ENCODE measurements around the gene FAM193B.
"Not testable (repeated sequence)": the region's sequence is repeated elsewhere in the genome, so short reads cannot be mapped to it uniquely, and the experiment has no call there.

Gene FAM193B

DNA sequence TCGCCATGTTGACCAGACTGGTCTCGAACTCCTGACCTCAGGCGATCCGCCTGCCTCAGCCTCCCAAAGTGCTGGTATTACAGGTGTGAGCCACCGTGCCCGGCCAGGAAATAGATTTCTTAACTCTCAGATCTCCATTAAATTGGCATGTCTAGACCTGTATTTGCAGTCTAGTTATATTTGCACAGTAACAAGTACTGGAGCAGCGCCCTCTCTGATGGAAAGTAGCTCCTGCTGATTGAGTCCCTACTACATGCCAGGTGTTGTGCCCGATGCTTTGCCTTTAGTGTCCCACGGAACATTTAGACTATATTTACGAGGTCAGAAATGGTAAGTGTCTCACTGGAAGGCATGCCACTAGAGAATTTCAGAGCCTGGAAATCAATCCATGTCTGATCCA, 21.8 kb upstream of the FAM193B start:
- DNase-seq (ENCODE audit: low read depth, low spot score) = no peak

DNA sequence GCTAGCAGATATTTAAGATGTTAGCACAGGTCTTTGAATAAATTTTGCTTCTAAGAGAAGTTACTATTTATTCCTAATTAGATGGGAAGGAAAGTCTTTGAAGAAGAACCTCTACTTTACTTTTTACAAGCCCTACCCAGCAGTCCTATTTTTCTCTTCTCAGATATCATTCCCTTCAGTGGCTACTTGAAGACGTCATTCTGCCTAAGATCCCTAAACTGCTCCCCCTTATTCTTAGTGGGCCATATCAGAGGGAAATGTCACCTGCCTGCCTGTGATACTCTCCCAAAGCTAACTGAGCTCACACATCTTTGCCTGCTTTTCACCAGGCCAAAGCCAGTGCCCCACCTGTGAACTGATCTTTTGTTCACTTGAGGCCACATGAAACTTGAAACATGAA, 21.1 kb upstream of the FAM193B start:
- no peak for DNase-seq (ENCODE audit: low read depth, low spot score)

DNA sequence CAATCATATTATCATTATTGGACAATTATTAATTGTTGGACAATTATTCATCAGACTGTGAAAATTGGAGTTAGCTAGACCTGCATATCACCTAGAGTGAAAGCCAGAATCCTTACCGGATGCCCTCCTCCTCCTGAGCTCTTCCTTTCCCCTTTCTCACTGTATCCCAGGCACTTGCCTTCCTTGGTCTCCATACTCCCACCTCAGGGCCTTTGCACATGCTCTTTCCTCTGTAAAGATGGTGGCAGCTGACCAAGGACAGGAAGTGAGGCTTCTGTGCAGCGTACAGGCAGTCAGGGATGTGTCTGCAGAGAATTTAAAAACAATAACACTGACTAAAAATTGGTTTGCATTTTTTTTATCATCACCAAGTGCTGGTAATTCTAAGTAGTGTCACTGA, 15.5 kb upstream of the FAM193B start:
- DNase-seq (ENCODE audit: low read depth, low spot score) = no peak

- no peak for DNase-seq (ENCODE audit: low read depth, low spot score)
These were observed 14.0 kb upstream of the FAM193B start for GRCh38 chr5:177568326-177568725.

GRCh38 chr5:177565046-177565445, 10.7 kb upstream of the FAM193B start:
- no peak for DNase-seq (ENCODE audit: low read depth, low spot score)

DNA sequence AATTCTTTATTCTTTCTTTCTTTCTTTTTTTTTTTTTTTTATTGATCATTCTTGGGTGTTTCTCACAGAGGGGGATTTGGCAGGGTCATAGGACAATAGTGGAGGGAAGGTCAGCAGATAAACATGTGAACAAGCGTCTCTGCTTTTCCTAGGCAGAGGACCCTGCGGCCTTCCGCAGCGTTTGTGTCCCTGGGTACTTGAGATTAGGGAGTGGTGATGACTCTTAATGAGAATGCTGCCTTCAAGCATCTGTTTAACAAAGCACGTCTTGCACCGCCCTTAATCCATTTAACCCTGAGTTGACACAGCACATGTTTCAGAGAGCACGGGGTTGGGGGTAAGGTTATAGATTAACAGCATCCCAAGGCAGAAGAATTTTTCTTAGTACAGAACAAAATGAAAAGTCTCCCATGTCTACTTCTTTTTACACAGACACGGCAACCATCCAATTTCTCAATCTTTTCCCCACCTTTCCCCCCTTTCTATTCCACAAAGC, 5.1 kb upstream of the FAM193B start:
- DNase-seq (ENCODE audit: low read depth, low spot score) = not testable (repeated sequence)

GRCh38 chr5:177557796-177558195, 3.4 kb upstream of the FAM193B start:
- DNase-seq (ENCODE audit: low read depth, low spot score) = no peak

- DNase-seq (ENCODE audit: low read depth, low spot score) = no peak
These were observed 2.8 kb upstream of the FAM193B start for GRCh38 chr5:177557041-177557647.

- DNase-seq (ENCODE audit: low read depth, low spot score) = no peak
These were observed 1.3 kb upstream of the FAM193B start for GRCh38 chr5:177555665-177556064.

GRCh38 chr5:177555228-177555627, 865 bp upstream of the FAM193B start:
- DNase-seq (ENCODE audit: low read depth, low spot score) = no peak

GRCh38 chr5:177553671-177554429, 513 bp downstream of the FAM193B start:
- DNase-seq (ENCODE audit: low read depth, low spot score) = peak; percentile 49

DNA sequence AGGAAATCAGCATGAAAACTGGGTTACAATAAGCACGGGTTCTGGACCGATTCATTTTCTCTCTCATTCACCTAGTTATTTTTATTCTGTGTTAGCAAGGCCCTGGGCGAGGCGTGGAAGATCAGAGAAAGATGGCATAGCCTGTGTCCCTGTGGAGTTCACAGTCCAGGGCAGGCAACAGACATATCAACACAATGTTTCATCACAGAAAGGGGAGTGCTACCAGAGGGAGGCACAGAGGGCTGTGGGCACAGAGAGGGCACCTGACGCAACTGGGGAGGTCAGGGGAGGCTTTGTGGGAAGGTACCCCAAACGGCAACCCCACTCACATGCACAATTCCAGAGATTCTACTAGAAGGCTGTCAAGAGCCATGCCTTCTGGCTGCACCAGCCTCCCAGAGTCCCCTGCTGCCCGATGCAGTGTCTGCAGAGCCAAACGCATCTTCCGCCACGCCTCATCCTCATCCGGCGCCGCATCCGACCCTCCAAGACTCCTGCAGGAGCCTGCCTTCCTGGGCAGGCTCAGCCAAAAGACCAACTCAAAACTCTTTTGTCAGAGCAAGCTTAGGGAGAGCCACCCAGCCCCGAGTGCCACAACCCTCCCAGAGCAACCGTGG, 1.4 kb downstream of the FAM193B start:
- peak; percentile 35 for DNase-seq (ENCODE audit: low read depth, low spot score)

DNA sequence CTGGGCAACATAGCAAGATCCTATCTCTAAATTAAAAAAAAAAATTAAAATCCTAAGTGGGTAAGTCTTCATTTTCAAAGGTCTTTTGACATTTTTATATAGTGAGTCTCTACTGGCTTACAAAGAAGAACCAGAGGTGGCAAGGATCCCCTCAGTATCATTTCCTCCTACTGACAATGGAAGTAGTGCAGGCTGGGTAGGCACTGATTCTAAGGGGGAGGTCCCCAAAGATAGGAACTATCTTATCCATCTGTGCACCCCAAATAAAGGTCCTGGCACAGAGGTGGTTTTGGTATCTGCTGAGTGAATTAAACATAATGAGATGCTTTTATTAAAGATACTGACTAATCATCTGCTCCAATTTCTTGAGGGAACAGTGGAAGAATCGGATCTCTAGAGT, 4.2 kb downstream of the FAM193B start:
- DNase-seq (ENCODE audit: low read depth, low spot score) = no peak

- DNase-seq (ENCODE audit: low read depth, low spot score) = no peak
These were observed 5.9 kb downstream of the FAM193B start for GRCh38 chr5:177548495-177548894.

DNA sequence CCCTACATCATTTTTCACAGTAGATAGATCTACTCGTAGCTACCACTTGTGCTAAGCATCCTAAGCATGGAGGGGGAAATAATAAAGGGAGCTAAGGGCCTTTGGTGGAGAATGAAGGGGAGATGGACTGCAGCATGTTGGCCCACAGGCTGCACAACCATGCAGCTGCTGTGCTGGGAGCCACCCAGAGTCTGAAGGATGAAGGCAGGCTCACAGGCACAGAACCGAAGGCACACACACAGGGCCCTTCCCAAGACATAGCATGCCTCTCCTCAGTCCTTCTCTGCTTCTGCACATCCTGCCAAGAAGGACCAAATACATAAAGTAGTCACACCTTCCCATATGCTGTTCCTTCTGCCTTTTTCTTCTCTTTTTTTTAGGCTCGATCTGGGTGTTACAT, 6.6 kb downstream of the FAM193B start:
- DNase-seq (ENCODE audit: low read depth, low spot score) = no peak

- DNase-seq (ENCODE audit: low read depth, low spot score) = peak; percentile 88
These were observed 8.1 kb downstream of the FAM193B start for GRCh38 chr5:177546258-177546741.

GRCh38 chr5:177545487-177546257, 8.7 kb downstream of the FAM193B start:
- no peak for DNase-seq (ENCODE audit: low read depth, low spot score)

GRCh38 chr5:177542816-177543465, 11.4 kb downstream of the FAM193B start:
- no peak for DNase-seq (ENCODE audit: low read depth, low spot score)

GRCh38 chr5:177540438-177540837, 13.9 kb downstream of the FAM193B start:
- DNase-seq (ENCODE audit: low read depth, low spot score) = no peak

GRCh38 chr5:177539411-177539810, 15.0 kb downstream of the FAM193B start:
- no peak for DNase-seq (ENCODE audit: low read depth, low spot score)

DNA sequence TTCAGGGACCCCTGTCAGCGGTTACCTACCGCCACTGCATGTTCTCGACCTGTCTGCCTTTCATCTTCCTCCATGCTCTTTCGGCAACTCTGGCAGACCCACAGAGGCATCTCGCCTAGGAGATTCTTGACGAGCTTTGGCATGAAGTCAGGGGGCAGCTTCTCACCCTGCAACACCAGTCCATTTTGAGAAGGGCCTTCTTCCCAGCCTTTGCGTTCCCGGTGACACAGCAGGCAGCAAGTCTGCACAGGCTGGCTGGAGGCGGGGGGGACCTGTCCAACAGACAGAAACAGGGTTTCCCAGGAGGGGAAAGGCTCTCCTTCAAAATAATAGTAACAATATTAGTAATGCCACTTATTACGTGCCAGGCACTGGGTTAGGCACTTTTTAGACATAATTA, 15.5 kb downstream of the FAM193B start:
- DNase-seq (ENCODE audit: low read depth, low spot score) = no peak
